Psoas muscle (tissue), 8 donors: ENCODE measurements around the gene MCTP1. TPM values are rescaled to one million over a fixed set of nuclear protein-coding genes. Genes with fewer than 3 reads are reported as not detected.

Experiments
- ATAC-seq, 4 donors: fragments of 200-7000 bp; cut with Tn5 transposase; one replicate each; pipeline ENCODE4 v1.9.1; 2020; ENCODE audit warnings: moderate library complexity in 3 of 4, mild to moderate bottlenecking in 2 of 4
- DNase-seq, 2 donors: peaks; one replicate each; pipeline ENCODE4 v3.0.0-alpha.2; 2020
- H3K27ac ChIP-seq: fragments of 200-600 bp; one replicate; pipeline ENCODE4 v1.8.0; 2022
- H3K27me3 ChIP-seq, 3 donors: fragments of 200-600 bp in 1 of 3; one replicate each; pipeline versions ENCODE4 v1.6.1 to v1.8.0; 2013 to 2022; ENCODE audit warnings: low read length in 2 of 3, mild to moderate bottlenecking in 2 of 3, moderate library complexity in 1 of 3; ENCODE audit not compliant: insufficient read depth in 3 of 3
- H3K36me3 ChIP-seq, 2 donors: fragments of 200-600 bp in 1 of 2; one replicate each; pipeline versions ENCODE4 v1.6.1 to v1.8.0; 2013 to 2022; ENCODE audit warnings: low read depth in 1 of 2, mild to moderate bottlenecking in 1 of 2, moderate library complexity in 1 of 2; ENCODE audit not compliant: insufficient read depth in 1 of 2
- H3K4me1 ChIP-seq: fragments of 200-600 bp; one replicate; pipeline ENCODE4 v1.8.0; 2022
- H3K4me3 ChIP-seq: fragments of 200-600 bp; one replicate; pipeline ENCODE4 v1.8.0; 2022; ENCODE audit warnings: mild to moderate bottlenecking
- H3K9me3 ChIP-seq: fragments of 200-600 bp; one replicate; pipeline ENCODE4 v1.8.0; 2022
- CTCF ChIP-seq: fragments of 200-600 bp; IDR thresholded peaks from one replicate; pipeline ENCODE4 v1.8.0; 2022; ENCODE audit warnings: antibody characterized with exemption
- WGBS, 3 donors: extraction: QIAGEN DNeasy Blood & Tissue Kit; methylation state at CpG; one replicate each; pipeline versions ENCODE4 v1.1.6 to v1.1.7; 2013; 5-methylcytosine and 5-hydroxymethylcytosine counted together
- intact Hi-C, 2 donors: fragments of 100-400 bp; cut with DNase I; formaldehyde crosslinking; loops; one replicate each; pipeline versions ENCODE4 v1.11.0 to v1.14.2; 2022
- polyA plus RNA-seq, 3 donors: library from polyadenylated mRNA; stranded (reverse); fragments of 200-250 nt; gene quantifications; one replicate each; pipeline ENCODE4 v1.2.3, GENCODE V29; 2013
- total RNA-seq, 4 donors: library from RNA; stranded (reverse); fragmentation: NEBNext Ultra II Directional in 2 of 4; extraction: Animal tissue kit (Norgen Biotek cat#: 25700) in 2 of 4; gene quantifications; one replicate each; pipeline versions ENCODE4 v1.2.1 to v1.2.4, GENCODE V29; 2021 to 2023
- donor health status: healthy with polysubstance abuse.
- donor health status: DM: no; HTN: no; CAD: no; lungs with moderate emphysema.
- donor health status: Bipolar disorder and iron deficiency.
- donor health status: healthy.
- donor health status: DM: yes; HTN: yes; CAD: no.
- donor health status: DM: no; HTN: no; CAD: no.
- donor health status: DM: no; HTN: no; CAD: no.
- donor health status: DM: yes; HTN: yes; CAD: no.

MCTP1 gene
- total and polyA plus RNA-seq, 7 donors = 1.4 to 8.8 (median 3.5) TPM

GRCh38 chr5:94911276-94911675, 373.6 kb downstream of the MCTP1 start:
- DNase-seq = no peak
- Histone ChIP-seq H3K9me3 (no peaks in the 10 kb centered on the region), H3K36me3 (peaks cover 0 to 4% of the 10 kb centered on the region in 2 donors), H3K27me3 (no peaks in the 10 kb centered on the region), H3K27ac (no peak overlapping the region), H3K4me3 (no peak overlapping the region), H3K4me1 (no peaks in the 10 kb centered on the region)
- intact Hi-C loops = no loop called here
- ATAC-seq = no peak
- no peak for TF ChIP-seq CTCF
- 85 to 90% (median 90%) methylated on average over 3 of the region's 3 CpGs for WGBS, 3 donors

GRCh38 chr5:94910721-94911120, 374.2 kb downstream of the MCTP1 start:
- Histone ChIP-seq H3K36me3 (peaks cover 0 to 4% of the 10 kb centered on the region in 2 donors), H3K4me3 (no peak overlapping the region), H3K27ac (no peak overlapping the region), H3K4me1 (no peaks in the 10 kb centered on the region), H3K9me3 (no peaks in the 10 kb centered on the region), H3K27me3 (no peaks in the 10 kb centered on the region)
- ATAC-seq (no peak), DNase-seq (no peak)
- no peak for TF ChIP-seq CTCF
- intact Hi-C loops = no loop called here

GRCh38 chr5:94908889-94909480, 375.9 kb downstream of the MCTP1 start:
- TF ChIP-seq CTCF = peak; percentile 60
- ATAC-seq (no peak), DNase-seq (no peak)
- peaks cover 0 to 4% of the 10 kb centered on the region in 2 donors for H3K36me3 ChIP-seq
- H3K4me1 ChIP-seq = no peaks in the 10 kb centered on the region
- no peak overlapping the region for H3K4me3 ChIP-seq
- no peaks in the 10 kb centered on the region for H3K27me3 ChIP-seq
- H3K9me3 ChIP-seq = no peaks in the 10 kb centered on the region
- H3K27ac ChIP-seq = no peak overlapping the region
- intact Hi-C loops = no loop called here
- 21 to 34% (median 24%) methylated on average over 2 of the region's 2 CpGs for WGBS, 3 donors

- DNase-seq = no peak
- Histone ChIP-seq H3K36me3 (no peaks in the 10 kb centered on the region), H3K9me3 (no peaks in the 10 kb centered on the region), H3K4me3 (no peak overlapping the region), H3K27me3 (no peaks in the 10 kb centered on the region), H3K4me1 (no peaks in the 10 kb centered on the region), H3K27ac (no peak overlapping the region)
- no peak for ATAC-seq
- TF ChIP-seq CTCF = no peak
- intact Hi-C loops = no loop called here
Measured at GRCh38 chr5:94906750-94907149, 378.1 kb downstream of the MCTP1 start.

GRCh38 chr5:94903726-94904125, 381.2 kb downstream of the MCTP1 start:
- WGBS, 3 donors = 30 to 38% (median 34%) methylated on average over 3 of the region's 3 CpGs
- no peak for TF ChIP-seq CTCF

More at GRCh38 chr5:94903726-94904125, 381.2 kb downstream of the MCTP1 start:
- Histone ChIP-seq H3K27me3 (no peaks in the 10 kb centered on the region), H3K9me3 (no peaks in the 10 kb centered on the region), H3K36me3 (no peaks in the 10 kb centered on the region), H3K4me1 (no peaks in the 10 kb centered on the region), H3K27ac (no peak overlapping the region), H3K4me3 (no peak overlapping the region)
- intact Hi-C loops = no loop called here
- ATAC-seq (no peak), DNase-seq (no peak)
